ENCODE measurements around the gene BEST1.
A peak's percentile ranks its signal among the peaks of the same experiment; 100 is the strongest.
"Not testable (repeated sequence)": the region's sequence is repeated elsewhere in the genome, so short reads cannot be mapped to it uniquely, and the experiment has no call there.

BEST1 gene

GRCh38 chr11:61978703-61979661, 28.8 kb downstream of the BEST1 start:
- DNase-seq (ENCODE audit: low spot score): no peak

DNA sequence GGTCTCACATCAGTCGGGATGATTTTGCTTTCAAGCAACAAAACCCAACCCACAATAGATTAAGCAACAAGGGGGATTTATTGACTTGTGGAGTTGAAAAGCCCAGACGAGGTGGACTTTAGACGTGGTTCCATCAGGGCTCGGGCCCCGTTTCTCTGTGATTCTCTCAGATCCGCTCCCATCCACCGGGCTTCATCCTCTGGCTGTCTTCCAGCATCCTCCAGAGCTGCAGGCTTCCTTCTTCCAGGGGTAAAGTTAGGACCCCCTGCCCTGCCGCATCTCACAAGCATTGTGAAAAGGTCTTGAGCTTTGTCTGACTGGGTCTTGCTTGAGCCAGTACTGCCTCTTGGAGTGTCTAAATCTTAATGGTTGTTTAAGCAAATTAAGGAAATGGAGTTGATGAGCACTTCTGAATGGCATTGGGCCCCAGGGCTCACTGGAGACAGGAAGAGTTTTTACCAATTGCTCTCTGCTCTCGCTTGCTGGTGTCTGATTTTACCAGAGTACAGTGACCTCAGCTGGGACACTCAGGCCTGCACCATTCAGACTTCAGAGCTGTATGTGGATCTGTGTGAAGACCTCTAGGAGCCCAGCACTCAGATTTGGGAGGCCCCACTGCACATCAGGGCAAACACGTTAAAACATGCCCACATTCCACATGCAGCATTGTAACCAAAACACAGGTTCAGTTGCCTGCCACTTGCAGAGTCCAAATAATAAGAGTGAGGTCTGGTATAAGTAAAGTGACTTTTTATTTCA, 30.8 kb downstream of the BEST1 start:
- no peak for DNase-seq (ENCODE audit: low spot score)

GRCh38 chr11:61983419-61983818, 33.3 kb downstream of the BEST1 start:
- no peak for DNase-seq (ENCODE audit: low spot score)

DNA sequence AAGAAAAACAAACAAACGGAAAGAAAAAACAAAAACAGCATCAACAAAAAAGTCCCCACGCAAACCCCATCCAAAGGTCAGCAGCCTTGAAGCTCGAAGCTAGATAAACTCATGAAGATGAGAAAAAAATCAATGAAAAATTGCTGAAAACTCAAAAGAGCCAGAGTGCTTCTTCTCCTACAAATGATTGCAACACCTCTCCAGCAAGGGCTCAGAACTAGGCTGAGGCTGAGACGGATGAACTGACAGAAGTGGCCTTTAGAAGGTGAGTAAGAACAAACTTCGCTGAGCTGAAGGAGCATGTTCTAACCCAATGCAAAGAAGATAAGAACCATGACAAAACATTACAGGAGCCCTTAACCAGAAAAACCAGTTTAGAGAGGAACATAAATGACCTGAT, 35.7 kb downstream of the BEST1 start:
- DNase-seq (ENCODE audit: low spot score): no peak

DNA sequence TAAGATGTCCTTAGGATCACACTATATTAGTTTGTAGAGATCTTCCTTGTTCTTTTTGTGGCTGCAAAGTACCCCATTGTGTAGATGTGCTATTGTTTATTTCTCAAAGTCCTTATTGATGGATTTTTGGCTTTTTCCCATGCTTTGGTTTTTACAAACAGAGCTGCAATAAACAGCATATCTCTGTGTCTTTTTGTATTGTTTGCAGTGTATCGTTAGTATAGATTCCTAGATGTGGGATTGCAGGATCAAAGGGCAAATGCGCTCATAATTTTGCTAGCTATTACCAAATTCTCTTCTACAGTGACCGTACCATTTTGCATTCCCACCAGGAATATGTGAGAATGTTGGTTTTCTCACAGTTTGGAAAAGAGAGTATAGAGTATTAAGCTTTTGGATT, 44.8 kb downstream of the BEST1 start:
- DNase-seq (ENCODE audit: low spot score): peak; percentile 97

DNA sequence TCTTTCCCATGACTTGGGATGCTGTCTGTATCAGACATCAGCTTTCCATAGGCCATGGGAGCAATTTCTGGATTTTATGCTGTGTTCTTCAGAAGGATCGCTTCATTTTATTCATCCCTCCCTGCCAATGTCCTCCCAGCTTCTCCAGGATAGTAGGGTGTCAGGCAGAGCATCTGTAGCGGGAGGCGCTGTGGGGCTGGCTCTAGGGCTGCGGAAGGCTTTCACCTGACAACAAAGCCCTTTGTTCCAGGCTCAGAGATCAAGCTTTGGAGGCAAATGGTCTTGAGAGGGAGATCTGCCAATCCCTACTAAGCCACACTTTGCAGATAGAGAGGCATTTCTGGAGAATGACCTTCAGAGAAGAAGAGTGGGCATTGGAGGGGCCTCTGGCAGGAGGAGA, 46.8 kb downstream of the BEST1 start:
- DNase-seq (ENCODE audit: low spot score): peak; percentile 95

GRCh38 chr11:61999141-61999975, 49.2 kb downstream of the BEST1 start:
- DNase-seq (ENCODE audit: low spot score): no peak

DNA sequence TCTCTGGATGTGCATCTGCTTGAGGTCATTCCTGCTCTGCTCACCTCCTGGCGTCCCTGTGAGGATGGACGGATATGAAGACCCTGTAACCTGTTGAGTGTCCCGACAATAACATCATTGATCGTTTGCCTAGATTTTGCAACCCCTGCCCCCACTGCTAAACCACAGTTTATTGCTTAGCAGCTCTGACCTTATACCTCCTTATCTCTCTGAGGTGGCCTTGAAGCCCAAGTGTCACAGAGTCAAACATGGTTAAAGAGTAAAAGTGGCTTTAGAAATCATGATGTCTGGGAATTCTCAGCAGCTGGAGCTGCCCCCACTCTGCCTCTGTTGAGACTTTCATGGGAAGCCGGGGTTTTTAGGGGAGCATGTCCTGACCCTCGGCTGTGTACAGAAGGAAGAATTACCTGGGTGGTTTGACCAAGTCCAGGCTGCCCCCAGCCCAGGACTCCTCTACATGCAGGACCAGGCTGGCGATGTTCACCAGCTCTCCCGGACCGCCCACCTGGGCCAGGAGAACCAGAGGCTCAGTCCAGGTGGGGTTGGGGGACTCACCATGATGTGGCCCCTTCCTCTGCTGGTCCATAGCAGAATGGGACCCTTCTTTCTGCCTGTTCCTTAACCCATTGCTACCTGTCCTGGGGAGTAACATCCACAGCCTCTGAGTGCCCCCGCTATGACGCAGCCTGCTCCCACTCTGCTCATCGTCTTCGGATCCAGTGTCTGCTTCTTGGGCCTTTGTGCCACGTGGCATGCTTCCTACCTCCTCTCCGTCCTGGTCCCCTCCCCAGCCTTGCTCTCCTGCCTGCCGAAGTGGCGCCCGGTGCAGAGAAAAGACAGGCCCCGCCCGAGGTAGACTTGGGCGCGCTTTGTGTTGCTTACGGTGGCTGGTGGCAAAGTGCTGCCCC, 50.6 kb downstream of the BEST1 start:
- no peak for DNase-seq (ENCODE audit: low spot score)

GRCh38 chr11:62001450-62002191, 51.5 kb downstream of the BEST1 start:
- no peak for DNase-seq (ENCODE audit: low spot score)

GRCh38 chr11:62002283-62002682, 52.1 kb downstream of the BEST1 start:
- DNase-seq (ENCODE audit: low spot score): not testable (repeated sequence)

GRCh38 chr11:62004473-62004872, 54.3 kb downstream of the BEST1 start:
- DNase-seq (ENCODE audit: low spot score): peak; percentile 43

- DNase-seq (ENCODE audit: low spot score): no peak
Observed at GRCh38 chr11:62008193-62008592, 58.0 kb downstream of the BEST1 start.

- DNase-seq (ENCODE audit: low spot score): no peak
Observed at GRCh38 chr11:62010935-62011528, 60.9 kb downstream of the BEST1 start.

GRCh38 chr11:62011881-62012280, 61.7 kb downstream of the BEST1 start:
- DNase-seq (ENCODE audit: low spot score): no peak

GRCh38 chr11:62012451-62012831, 62.3 kb downstream of the BEST1 start:
- DNase-seq (ENCODE audit: low spot score): no peak

DNA sequence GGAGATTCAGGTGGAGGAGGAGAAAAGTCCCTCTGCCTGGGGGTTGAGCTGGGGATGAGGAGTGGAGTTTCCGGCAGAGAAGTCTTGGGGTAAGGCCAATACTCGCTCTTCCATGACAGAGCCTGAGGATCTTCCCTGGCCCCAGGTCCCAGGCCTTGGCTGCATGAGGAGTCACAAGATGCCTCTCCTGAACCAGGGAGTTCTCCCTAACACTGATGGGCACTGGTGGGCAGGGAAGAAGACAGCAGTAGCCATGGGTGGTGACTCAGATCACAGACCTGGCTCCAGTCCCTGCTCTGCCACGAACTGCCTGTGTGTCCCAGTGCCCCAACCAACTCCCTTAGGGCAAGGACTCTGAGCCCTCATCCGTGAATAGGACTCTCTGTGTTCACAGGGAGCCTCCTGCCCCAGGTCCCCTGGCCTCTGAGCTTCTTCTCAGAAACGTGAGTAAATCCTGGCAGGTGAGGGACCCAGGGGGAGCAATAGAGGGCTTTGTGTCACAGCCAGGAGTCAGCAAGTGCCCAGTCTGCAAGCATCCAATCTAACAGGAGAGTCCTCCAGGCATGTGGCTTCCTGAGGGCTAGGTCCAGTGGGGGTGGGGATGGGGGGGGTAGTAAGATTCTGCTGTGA, 62.8 kb downstream of the BEST1 start:
- DNase-seq (ENCODE audit: low spot score): no peak
